Measurements from ENCODE around the gene PDGFC. TPM values are rescaled to one million over a fixed set of nuclear protein-coding genes. Genes with fewer than 3 reads are reported as not detected.

PDGFC gene
- total and polyA plus RNA-seq, 2 donors (not counting 3 experiments of a cell fraction or from before 2014, with no cell fraction given): 2.7 to 5.3 TPM

DNA sequence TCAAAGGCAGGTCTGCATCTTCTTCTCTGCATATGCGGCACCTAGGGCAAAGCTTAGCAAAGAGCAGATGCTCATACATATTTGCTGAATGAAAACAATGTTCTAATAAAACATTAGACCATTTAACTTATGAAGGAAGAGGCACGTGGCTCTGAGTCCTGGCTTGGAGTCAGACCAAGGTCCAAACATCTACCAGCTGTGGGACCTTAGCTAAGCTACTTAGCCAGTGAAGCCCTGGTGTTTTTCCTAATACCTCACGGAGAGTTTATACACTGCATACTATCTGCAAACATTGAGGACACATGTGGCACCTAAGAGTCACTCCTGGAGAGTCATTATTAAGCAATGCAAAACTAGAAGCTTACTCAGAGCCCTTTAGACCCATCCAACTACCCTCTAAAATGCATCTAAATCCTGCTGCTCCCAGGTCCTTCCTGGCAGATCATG, 9.0 kb downstream of the PDGFC start:
- H3K4me1 ChIP-seq (ENCODE audit: control insufficient read depth, extremely low read depth, insufficient read depth, low read length): no peaks in the 10 kb centered on the region

DNA sequence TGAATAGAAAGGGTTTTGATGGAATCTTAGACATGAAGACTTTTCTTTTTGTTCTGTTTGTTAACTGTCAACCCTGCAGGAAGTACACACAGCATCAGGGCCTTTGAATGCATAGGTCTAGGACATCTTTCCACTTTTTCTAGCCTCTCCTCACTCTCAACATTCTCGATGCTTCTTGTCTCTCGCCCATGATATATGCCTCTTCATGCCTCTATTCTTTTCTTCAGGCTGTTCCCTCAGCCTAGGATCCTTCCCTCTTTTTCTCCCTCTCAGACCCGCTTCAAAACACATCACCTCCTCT, 9.6 kb downstream of the PDGFC start:
- H3K36me3 ChIP-seq (ENCODE audit: control insufficient read depth in 2 of 2, extremely low read depth in 1 of 2, insufficient read depth in 2 of 2, low read length in 2 of 2): no peaks in the 10 kb centered on the region
- no TSS peak for BruUV-seq (replicated peaks)
- H3K4me2 ChIP-seq (ENCODE audit: insufficient read depth, low read length): no peak overlapping the region
- H3K79me2 ChIP-seq (ENCODE audit: control insufficient read depth, insufficient read depth, low read length): peaks cover 3% of the 10 kb centered on the region
- H3K27ac ChIP-seq (ENCODE audit: insufficient read depth, low read depth, low read length): no peak overlapping the region
- no peak overlapping the region for H3K9ac ChIP-seq (replicated peaks; ENCODE audit: extremely low read depth, insufficient read depth, low read length)
- CTCF ChIA-PET: interaction anchor here (1.2 kb wide), 1 partner anchor 487 kb away, joined by 3 read pairs; no protein-coding TSS in a partner anchor
- H2AFZ ChIP-seq (ENCODE audit: low read depth, low read length): no peak overlapping the region
- H3K27me3 ChIP-seq (ENCODE audit: control insufficient read depth in 2 of 2, insufficient read depth in 2 of 2, low read length in 2 of 2): no peaks in the 10 kb centered on the region
- no peaks in the 10 kb centered on the region for H3K9me1 ChIP-seq (replicated peaks; ENCODE audit: control insufficient read depth, extremely low read depth, insufficient read depth, low read length)
- TF ChIP-seq EZH2 (IDR thresholded peaks at IDR 0.05; ENCODE audit: borderline replicate concordance, low read depth, low read length, severe bottlenecking) (no peak), MYC (IDR thresholded peaks at IDR 0.05; ENCODE audit: low read depth, low read length) (no peak), FOS (IDR thresholded peaks at IDR 0.05; ENCODE audit: borderline replicate concordance, insufficient read depth, low read length) (no peak), POLR2AphosphoS5 (IDR thresholded peaks at IDR 0.05; ENCODE audit: insufficient read depth, low read depth, low read length) (no peak), JUN (IDR thresholded peaks at IDR 0.05; ENCODE audit: borderline replicate concordance, insufficient read depth, insufficient read length, low read depth) (no peak), GATA2 (IDR thresholded peaks at IDR 0.05; ENCODE audit: insufficient read depth, insufficient read length, low read depth, low read length) (no peak), POLR2A (IDR thresholded peaks at IDR 0.05; ENCODE audit: low read depth, low read length) (no peak)
- TF ChIP-seq, protein P1, sequence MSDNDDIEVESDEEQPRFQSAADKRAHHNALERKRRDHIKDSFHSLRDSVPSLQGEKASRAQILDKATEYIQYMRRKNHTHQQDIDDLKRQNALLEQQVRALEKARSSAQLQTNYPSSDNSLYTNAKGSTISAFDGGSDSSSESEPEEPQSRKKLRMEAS (IDR thresholded peaks at IDR 0.05; ENCODE audit: insufficient read depth, insufficient read length): no peak
- TF ChIP-seq, protein P2, sequence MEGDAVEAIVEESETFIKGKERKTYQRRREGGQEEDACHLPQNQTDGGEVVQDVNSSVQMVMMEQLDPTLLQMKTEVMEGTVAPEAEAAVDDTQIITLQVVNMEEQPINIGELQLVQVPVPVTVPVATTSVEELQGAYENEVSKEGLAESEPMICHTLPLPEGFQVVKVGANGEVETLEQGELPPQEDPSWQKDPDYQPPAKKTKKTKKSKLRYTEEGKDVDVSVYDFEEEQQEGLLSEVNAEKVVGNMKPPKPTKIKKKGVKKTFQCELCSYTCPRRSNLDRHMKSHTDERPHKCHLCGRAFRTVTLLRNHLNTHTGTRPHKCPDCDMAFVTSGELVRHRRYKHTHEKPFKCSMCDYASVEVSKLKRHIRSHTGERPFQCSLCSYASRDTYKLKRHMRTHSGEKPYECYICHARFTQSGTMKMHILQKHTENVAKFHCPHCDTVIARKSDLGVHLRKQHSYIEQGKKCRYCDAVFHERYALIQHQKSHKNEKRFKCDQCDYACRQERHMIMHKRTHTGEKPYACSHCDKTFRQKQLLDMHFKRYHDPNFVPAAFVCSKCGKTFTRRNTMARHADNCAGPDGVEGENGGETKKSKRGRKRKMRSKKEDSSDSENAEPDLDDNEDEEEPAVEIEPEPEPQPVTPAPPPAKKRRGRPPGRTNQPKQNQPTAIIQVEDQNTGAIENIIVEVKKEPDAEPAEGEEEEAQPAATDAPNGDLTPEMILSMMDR (IDR thresholded peaks at IDR 0.05; ENCODE audit: extremely low read depth in 1 of 2, insufficient read depth in 1 of 2, low read depth in 1 of 2, low read length in 2 of 2): no peak
- DNase-seq (ENCODE audit: low read depth, low spot score): no peak
- H3K4me3 ChIP-seq (replicated peaks in 1 of 3; ENCODE audit: insufficient read depth in 1 of 3, low read depth in 1 of 3, low read length in 3 of 3): no peak overlapping the region
- intact Hi-C loops (cut with micrococcal nuclease): no loop called here
- H3K9me3 ChIP-seq (replicated peaks; ENCODE audit: control insufficient read depth, insufficient read depth, low read length): no peaks in the 10 kb centered on the region
- no peaks in the 10 kb centered on the region for H4K20me1 ChIP-seq (replicated peaks; ENCODE audit: control insufficient read depth, extremely low read depth, insufficient read depth, low read length)
- POLR2A ChIA-PET: no interaction called here
- dilution Hi-C loops (cut with MboI; ENCODE audit: extremely low pct_ligation_motif_present, low sequenced_read_pairs): no loop called here
- no peaks in the 10 kb centered on the region for H3K4me1 ChIP-seq (ENCODE audit: control insufficient read depth, extremely low read depth, insufficient read depth, low read length)
- FAIRE-seq: no peak

More for the DNA sequence above, 9.0 kb downstream of the PDGFC start:
- ChIA-PET POLR2A (no interaction called here), CTCF (interaction anchor here (1.2 kb wide), 1 partner anchor 488 kb away, joined by 3 read pairs; no protein-coding TSS in a partner anchor)
- no peak for DNase-seq (ENCODE audit: low read depth, low spot score)
- no peak overlapping the region for H2AFZ ChIP-seq (ENCODE audit: low read depth, low read length)
- no TSS peak for BruUV-seq (replicated peaks)
- TF ChIP-seq JUN (IDR thresholded peaks at IDR 0.05; ENCODE audit: borderline replicate concordance, insufficient read depth, insufficient read length, low read depth) (no peak), GATA2 (IDR thresholded peaks at IDR 0.05; ENCODE audit: insufficient read depth, insufficient read length, low read depth, low read length) (no peak), POLR2AphosphoS5 (IDR thresholded peaks at IDR 0.05; ENCODE audit: insufficient read depth, low read depth, low read length) (no peak), POLR2A (IDR thresholded peaks at IDR 0.05; ENCODE audit: low read depth, low read length) (no peak)
- TF ChIP-seq, protein P1 (IDR thresholded peaks at IDR 0.05; ENCODE audit: insufficient read depth, insufficient read length): no peak
- no peaks in the 10 kb centered on the region for H3K9me3 ChIP-seq (replicated peaks; ENCODE audit: control insufficient read depth, insufficient read depth, low read length)
- intact Hi-C loops (cut with micrococcal nuclease) (no loop called here), dilution Hi-C loops (cut with MboI; ENCODE audit: extremely low pct_ligation_motif_present, low sequenced_read_pairs) (no loop called here)
- peaks cover 6% of the 10 kb centered on the region for H3K79me2 ChIP-seq (ENCODE audit: control insufficient read depth, insufficient read depth, low read length)
- H3K27me3 ChIP-seq (ENCODE audit: control insufficient read depth in 2 of 2, insufficient read depth in 2 of 2, low read length in 2 of 2): no peaks in the 10 kb centered on the region
- no peaks in the 10 kb centered on the region for H4K20me1 ChIP-seq (replicated peaks; ENCODE audit: control insufficient read depth, extremely low read depth, insufficient read depth, low read length)
- H3K27ac ChIP-seq (ENCODE audit: insufficient read depth, low read depth, low read length): no peak overlapping the region
- no peak overlapping the region for H3K4me2 ChIP-seq (ENCODE audit: insufficient read depth, low read length)
- no peak for FAIRE-seq
- H3K4me3 ChIP-seq (replicated peaks in 1 of 3; ENCODE audit: insufficient read depth in 1 of 3, low read depth in 1 of 3, low read length in 3 of 3): no peak overlapping the region
- no peak overlapping the region for H3K9ac ChIP-seq (replicated peaks; ENCODE audit: extremely low read depth, insufficient read depth, low read length)
- no peaks in the 10 kb centered on the region for H3K36me3 ChIP-seq (ENCODE audit: control insufficient read depth in 2 of 2, extremely low read depth in 1 of 2, insufficient read depth in 2 of 2, low read length in 2 of 2)
- H3K9me1 ChIP-seq (replicated peaks; ENCODE audit: control insufficient read depth, extremely low read depth, insufficient read depth, low read length): no peaks in the 10 kb centered on the region

Data from endothelial cell of umbilical vein (primary cell).